ENCODE data around the gene EVX1.

Gene EVX1

DNA sequence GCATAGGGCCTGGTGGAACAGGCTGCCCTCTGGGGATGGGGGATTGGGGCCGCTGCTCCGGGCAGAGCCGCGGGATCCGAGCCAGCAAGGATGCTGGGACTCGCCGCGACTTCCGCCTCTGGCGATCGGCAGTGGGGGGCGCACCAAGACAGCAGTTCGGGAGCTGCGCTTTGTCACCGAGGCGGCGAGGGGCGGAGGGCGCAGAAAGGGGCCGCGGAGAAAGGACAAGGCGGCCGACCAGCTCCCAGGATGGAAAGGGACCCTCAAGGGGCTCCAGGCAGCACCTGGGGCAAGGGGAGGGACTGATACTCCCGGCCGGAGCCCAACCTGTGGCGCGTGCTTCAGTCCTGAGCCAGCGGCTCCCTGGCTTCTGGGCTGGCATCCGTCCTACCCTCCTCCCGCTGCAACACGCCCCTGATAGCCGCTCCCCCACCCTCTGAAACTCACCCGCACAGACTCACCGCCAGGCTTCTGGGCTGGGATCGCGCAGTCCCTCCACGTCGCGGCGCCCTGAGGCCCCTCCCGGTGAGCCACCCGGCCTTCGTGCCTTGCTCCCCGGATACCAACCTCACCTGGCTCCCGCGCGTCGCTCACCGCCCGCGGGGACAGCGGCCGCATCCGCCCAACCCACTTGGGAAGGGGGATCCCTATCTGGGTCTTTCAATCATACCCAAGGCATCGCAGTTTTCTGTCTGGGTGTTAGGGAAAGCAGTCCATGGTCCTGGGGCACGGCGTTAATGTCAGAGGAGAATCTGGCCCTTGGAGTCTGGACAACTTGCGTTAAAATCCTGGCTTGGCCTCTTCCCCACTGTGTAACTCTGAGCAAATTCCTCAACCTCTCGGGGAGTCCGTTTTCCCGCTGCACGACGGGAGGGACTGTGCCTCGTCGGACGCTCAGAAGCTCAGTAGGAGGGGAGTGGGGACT lies 7.0 kb upstream of the EVX1 start:
- peak; percentile 63 for DNase-seq

DNA sequence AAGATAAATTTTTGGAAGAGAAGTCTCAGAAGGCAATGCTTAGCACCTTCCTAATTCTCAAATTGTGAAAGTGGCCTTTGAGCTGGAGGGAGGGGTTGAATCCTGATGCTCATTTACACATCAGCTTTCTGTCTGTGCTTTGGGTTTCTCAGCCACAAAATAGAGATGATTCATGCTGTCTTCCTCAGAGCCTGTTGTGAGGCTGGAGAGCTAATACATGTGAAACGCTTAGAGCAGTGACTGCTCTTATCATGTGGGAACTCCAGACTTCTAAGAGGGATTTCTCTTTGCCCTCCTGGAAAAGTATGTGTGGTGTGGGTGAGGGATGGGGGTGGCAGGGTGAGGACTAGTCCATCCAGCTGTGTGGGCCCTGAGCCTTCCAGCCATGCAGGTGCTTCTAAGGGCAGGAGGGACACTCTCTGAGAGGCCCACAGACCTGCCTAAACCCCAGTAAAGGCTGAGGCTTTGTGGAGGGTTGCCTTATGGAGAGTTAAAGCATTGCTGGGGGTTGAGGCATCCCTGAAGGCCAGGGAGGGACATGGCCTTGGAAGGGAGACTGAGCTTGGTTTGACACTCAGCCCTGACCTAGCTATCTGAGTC lies 4.8 kb upstream of the EVX1 start:
- DNase-seq = no peak

- DNase-seq = no peak
These were observed 3.6 kb upstream of the EVX1 start for GRCh38 chr7:27238979-27239386.

DNA sequence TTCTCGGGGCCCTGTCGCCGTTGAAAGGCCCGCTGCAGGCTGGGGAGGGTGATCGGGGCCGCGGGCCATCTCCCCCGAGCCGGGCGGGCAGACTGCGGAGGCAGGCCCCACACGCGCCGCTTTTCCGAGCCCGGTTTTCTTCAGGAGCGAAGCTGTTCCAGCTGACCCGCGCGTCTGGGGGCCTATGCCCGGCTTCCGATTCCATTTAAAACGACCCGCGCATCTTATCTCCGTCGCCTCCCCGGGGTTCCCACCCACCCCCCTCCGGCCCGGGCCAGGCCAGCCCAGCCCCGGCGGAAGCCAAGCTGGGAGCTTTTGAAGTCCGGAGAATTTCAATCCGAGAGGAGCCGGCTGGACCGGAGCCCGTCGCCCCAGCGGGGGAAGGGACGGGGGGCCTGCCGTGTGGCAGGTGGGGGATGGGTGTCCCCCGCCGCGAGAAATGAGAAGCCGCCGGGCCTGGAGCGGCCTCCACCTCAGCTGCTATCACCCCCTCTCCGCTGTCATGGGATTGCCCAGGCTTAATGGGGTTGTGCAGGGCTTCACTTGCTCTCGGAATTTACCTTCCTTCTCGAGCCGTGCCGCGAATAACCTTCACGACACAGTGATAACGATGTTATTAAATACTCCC lies 3.1 kb upstream of the EVX1 start:
- DNase-seq = no peak

- no peak for DNase-seq
These were observed 2.4 kb upstream of the EVX1 start for GRCh38 chr7:27240015-27240731.

DNA sequence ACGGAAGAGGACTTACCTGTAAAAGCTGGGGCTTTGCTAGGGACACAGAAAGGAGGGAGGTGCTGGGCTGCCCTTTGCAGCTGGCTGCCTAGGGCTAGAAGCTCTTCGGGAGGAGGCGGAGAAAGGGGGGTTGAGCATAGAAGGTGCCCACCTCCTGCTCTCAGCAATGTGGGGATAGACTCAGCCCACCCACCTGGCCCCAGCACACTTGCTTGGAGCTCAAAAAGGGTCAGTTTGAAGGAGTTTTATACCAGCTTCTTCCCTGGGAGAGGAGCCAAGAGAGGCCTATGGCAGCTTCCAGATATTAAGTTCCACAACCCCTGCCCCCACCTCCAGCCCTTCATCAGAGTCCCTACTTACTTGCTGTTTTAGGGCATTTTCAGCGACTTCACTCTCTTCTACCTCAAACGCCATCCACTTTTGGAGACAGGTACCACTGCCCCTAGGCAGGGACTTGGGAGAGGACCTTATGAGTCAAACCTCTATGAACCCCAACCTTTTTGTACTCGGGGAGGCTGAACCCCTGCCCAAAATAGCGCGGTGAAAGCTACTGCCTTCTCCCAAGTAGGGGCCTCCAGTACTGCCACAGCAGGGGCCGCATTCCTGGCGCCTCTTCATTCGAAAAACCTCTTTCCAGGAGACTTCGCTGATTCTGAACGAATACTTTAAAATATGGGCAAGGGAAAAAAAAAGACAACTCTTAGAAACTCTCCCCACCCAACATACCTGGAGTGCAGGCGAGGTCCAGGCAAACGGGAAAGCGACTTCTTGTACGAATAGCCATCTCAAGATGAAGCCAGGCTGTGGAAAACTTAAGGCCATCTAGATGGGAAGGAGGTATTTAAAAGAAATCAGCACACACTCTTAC lies 1.2 kb upstream of the EVX1 start:
- no peak for DNase-seq

DNA sequence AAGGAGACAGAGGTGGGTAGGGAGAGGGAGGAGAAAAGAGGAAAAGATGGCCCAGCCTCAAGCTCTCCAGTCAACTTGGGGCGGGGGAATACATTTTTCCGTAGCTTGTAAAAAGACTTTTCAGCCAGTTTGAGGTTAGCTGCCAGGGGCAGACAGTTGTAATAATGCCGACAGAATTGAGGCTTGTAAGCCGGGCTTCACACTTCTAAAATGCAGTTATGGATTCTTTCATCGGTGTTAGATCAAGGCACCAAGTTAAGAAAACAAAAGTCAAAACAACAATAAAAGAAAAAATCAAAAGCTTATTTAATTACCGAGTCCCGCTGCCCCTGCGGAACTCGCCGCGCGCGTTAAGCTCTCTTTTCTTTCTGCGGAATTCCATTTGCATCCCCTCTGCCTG lies 448 bp upstream of the EVX1 start:
- DNase-seq = no peak

- DNase-seq = no peak
These were observed 950 bp downstream of the EVX1 start for GRCh38 chr7:27243340-27244163.

DNA sequence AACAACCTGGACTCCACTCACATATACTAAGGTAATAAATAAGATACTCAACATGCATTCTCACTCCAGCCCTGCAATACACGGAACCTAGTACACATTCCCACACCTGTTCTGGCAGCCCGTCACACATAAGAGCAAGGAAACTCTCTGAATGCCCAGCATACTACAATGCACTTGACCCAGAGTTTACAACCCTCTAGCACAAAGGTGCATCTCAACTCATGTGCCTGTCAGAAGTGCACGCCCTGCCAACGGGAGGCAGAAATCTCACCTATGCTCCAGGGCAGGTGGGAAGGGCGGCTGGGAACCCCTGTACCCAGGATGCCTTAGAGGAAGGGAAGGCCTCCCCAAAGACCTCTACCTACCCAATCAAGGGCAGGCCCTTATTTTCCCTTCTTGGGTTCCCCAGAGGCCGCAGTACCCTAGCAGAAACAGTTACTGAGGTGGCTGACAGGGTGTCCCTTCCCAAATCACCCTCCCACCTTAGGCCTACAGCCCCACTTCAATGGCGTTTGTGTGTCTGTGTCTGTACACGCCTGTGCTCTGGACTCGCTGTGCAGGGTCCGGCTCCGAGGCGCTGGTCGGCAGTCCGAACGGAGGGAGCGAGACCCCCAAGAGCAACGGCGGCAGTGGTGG lies 2.0 kb downstream of the EVX1 start:
- DNase-seq = no peak

- no peak for DNase-seq
These were observed 2.7 kb downstream of the EVX1 start for GRCh38 chr7:27245124-27245797.

DNA sequence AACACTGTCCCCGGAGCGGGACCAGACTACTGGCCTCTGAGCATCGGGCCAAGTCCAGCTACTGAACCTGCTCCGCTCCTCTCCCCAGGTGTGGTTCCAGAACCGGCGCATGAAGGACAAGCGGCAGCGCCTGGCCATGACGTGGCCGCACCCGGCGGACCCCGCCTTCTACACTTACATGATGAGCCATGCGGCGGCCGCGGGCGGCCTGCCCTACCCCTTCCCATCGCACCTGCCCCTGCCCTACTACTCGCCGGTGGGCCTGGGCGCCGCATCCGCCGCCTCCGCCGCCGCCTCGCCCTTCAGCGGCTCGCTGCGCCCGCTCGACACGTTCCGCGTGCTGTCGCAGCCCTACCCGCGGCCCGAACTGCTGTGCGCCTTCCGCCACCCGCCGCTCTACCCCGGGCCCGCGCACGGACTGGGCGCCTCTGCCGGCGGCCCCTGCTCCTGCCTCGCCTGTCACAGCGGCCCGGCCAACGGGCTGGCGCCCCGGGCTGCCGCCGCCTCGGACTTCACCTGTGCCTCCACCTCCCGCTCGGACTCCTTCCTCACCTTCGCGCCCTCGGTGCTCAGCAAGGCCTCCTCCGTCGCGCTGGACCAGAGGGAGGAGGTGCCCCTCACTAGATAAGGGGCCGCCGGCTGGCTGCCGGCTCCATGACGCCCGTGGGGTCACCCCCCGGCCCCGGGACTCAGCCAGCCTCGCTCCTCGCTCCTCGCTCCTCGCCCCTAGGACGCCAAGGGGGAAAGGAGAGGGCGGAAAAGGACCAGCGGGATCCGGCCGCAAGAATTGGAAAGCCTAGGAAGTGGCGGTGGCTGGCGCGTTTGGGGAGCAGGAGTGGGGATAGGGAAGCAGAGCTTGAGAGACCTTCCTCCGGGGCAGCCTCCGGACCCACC lies 3.4 kb downstream of the EVX1 start:
- peak; percentile 24 for DNase-seq

- no peak for DNase-seq
These were observed 4.4 kb downstream of the EVX1 start for GRCh38 chr7:27247000-27247399.

DNA sequence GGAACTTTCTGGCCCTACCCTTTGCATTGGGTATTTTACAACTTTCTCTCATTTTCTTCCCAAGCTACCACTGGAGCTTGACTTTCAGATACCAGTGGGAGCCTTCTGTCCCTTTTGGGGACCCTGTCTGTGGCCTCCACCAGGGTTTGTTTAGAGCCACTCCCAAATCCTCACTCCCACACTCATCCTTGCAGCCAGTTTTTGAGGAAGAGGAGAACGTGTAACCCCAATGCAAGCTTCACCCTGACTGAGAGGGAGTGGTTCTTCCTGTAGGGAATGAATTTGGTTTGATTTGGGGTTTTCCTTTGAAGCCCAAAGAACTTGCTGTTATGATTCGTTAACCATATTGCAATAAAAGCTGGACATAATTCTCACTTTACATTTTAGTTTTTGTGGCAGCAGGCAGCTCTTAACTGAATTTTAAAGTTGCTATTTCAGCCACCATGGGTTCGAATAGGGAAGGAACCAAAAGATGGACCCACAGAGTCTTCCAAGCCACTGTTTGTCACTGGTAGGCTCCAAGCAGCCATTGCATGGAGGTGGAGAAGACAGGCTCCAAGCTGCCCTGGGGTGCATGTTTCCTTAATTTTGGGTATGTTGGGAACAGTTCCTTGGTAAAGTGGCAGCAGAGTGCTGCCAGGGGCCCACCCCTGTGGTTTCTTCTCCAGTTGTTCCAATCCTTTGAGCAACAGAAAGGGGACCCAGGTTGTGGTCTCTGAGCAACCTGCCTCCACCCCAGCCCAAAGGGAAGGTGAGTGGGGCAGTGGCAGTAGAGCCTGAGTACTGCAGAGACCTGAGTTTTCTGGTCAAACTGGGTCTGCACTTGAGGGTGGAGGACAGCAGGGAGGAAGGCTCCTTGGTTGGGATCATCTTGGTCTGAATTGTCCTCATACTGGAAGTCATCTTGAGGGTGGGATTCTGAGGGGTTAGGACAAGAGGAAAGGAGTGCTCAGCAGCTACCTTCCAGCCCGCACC lies 5.1 kb downstream of the EVX1 start:
- no peak for DNase-seq

DNA sequence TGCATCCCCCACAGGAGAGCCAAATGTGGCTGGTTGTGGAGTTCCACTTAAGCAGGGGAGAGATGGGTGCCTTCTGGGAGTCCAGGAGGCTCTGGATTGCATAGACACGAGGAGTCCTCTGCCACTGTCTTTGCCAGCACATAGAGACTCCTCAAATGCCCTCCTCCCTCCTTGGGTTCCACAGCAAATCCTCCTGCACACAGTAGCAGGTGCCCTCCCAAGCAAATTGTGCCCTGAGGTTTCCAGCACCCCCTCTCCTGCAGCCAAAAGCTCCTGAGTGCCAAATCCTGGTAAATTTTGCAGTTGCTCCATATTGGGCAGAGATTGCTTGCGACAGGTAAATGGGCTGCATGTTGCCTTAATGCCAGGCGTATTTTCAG lies 5.8 kb downstream of the EVX1 start:
- no peak for DNase-seq

- no peak for DNase-seq
These were observed 6.5 kb downstream of the EVX1 start for GRCh38 chr7:27248911-27249723.

GRCh38 chr7:27249724-27250556 lies 7.3 kb downstream of the EVX1 start:
- no peak for DNase-seq
